ENCODE results near the gene RASL10A. TPM values are rescaled to one million over a fixed set of nuclear protein-coding genes. Genes with fewer than 3 reads are reported as not detected.

RASL10A gene
- total RNA-seq, 1 experiment from 2014 or later, result 1.1 TPM

GRCh38 chr22:29313126-29313575 is 2.3 kb downstream of the RASL10A start:
- BruUV-seq (replicated peaks), result no TSS peak
- ChIA-PET POLR2A (no interaction called here), CTCF (no interaction called here)
- Histone ChIP-seq H3K9me3 (no peaks in the 10 kb centered on the region), H3K4me1 (peaks cover 36% of the 10 kb centered on the region), H3K27me3 (replicated peaks; ENCODE audit: control insufficient read depth, insufficient read depth, low read length) (no peaks in the 10 kb centered on the region; the same call in none of the 2 replicates), H3K36me3 (ENCODE audit: control insufficient read depth, insufficient read depth, low read length) (0 out of 2 replicates have a peak, but pooled peaks cover 1% of the 10 kb centered on the region), H3K4me3 (ENCODE audit: low read depth, low read length) (no peak overlapping the region)
- H3K4me3 Mint-ChIP-seq (ENCODE audit: unreplicated experiment), result no peak overlapping the region
- H3K4me1 Mint-ChIP-seq (ENCODE audit: low read depth, unreplicated experiment), result peaks cover 12% of the 10 kb centered on the region
- intact Hi-C loops (cut with micrococcal nuclease; ENCODE audit: unreplicated experiment), result no loop called here
- no peak overlapping the region for H3K27ac Mint-ChIP-seq (ENCODE audit: unreplicated experiment)
- H3K27me3 Mint-ChIP-seq (ENCODE audit: insufficient read depth, unreplicated experiment), result peaks cover 12% of the 10 kb centered on the region
- peaks cover 14% of the 10 kb centered on the region for H3K36me3 Mint-ChIP-seq (ENCODE audit: insufficient read depth, unreplicated experiment)
- no peak for DNase-seq
- H3K9me3 Mint-ChIP-seq (ENCODE audit: unreplicated experiment), result no peaks in the 10 kb centered on the region
- TF ChIP-seq CTCF (IDR thresholded peaks at IDR 0.05; ENCODE audit: insufficient read depth in 1 of 2, low read depth in 1 of 2, low read length in 1 of 2, severe bottlenecking in 1 of 2, unreplicated experiment in 1 of 2), result peak in 1 of 2 experiments; percentile 43

- H3K9me3 Mint-ChIP-seq (ENCODE audit: unreplicated experiment), result no peaks in the 10 kb centered on the region
- H3K9me3 ChIP-seq, result no peaks in the 10 kb centered on the region
- H3K27me3 Mint-ChIP-seq (ENCODE audit: insufficient read depth, unreplicated experiment), result peaks cover 12% of the 10 kb centered on the region
- no peak overlapping the region for H3K4me3 Mint-ChIP-seq (ENCODE audit: unreplicated experiment)
- ChIA-PET POLR2A (no interaction called here), CTCF (no interaction called here)
- 0 out of 2 replicates have a peak, but pooled peaks cover 1% of the 10 kb centered on the region for H3K36me3 ChIP-seq (ENCODE audit: control insufficient read depth, insufficient read depth, low read length)
- H3K4me3 ChIP-seq (ENCODE audit: low read depth, low read length), result no peak overlapping the region
- TF ChIP-seq CTCF (IDR thresholded peaks at IDR 0.05; ENCODE audit: insufficient read depth in 1 of 2, low read depth in 1 of 2, low read length in 1 of 2, severe bottlenecking in 1 of 2, unreplicated experiment in 1 of 2), result no peak
- H3K36me3 Mint-ChIP-seq (ENCODE audit: insufficient read depth, unreplicated experiment), result peaks cover 14% of the 10 kb centered on the region
- peak in 1 of 2 experiments; percentile 23 for DNase-seq
- no TSS peak for BruUV-seq (replicated peaks)
- H3K27me3 ChIP-seq (replicated peaks; ENCODE audit: control insufficient read depth, insufficient read depth, low read length), result no peaks in the 10 kb centered on the region; the same call in none of the 2 replicates
- H3K27ac Mint-ChIP-seq (ENCODE audit: unreplicated experiment), result no peak overlapping the region
- intact Hi-C loops (cut with micrococcal nuclease; ENCODE audit: unreplicated experiment), result no loop called here
- peaks cover 36% of the 10 kb centered on the region for H3K4me1 ChIP-seq
- H3K4me1 Mint-ChIP-seq (ENCODE audit: low read depth, unreplicated experiment), result peaks cover 12% of the 10 kb centered on the region
Measured at GRCh38 chr22:29312218-29313125, 3.0 kb downstream of the RASL10A start.

GRCh38 chr22:29311464-29312217 is 3.9 kb downstream of the RASL10A start:
- intact Hi-C loops (cut with micrococcal nuclease; ENCODE audit: unreplicated experiment), result no loop called here
- Mint-ChIP-seq H3K27ac (ENCODE audit: unreplicated experiment) (no peak overlapping the region), H3K27me3 (ENCODE audit: insufficient read depth, unreplicated experiment) (peaks cover 12% of the 10 kb centered on the region)

More at GRCh38 chr22:29311464-29312217, 3.9 kb downstream of the RASL10A start:
- no peak overlapping the region for H3K4me3 ChIP-seq (ENCODE audit: low read depth, low read length)
- H3K36me3 ChIP-seq (ENCODE audit: control insufficient read depth, insufficient read depth, low read length), result 0 out of 2 replicates have a peak, but pooled peaks cover 1% of the 10 kb centered on the region
- POLR2A ChIA-PET, result no interaction called here
- peaks cover 12% of the 10 kb centered on the region for H3K4me1 Mint-ChIP-seq (ENCODE audit: low read depth, unreplicated experiment)
- H3K4me3 Mint-ChIP-seq (ENCODE audit: unreplicated experiment), result no peak overlapping the region
- peaks cover 36% of the 10 kb centered on the region for H3K4me1 ChIP-seq
- peak in 1 of 2 experiments; percentile 34 for DNase-seq
- H3K9me3 ChIP-seq, result no peaks in the 10 kb centered on the region
- no peak for TF ChIP-seq CTCF (IDR thresholded peaks at IDR 0.05; ENCODE audit: insufficient read depth in 1 of 2, low read depth in 1 of 2, low read length in 1 of 2, severe bottlenecking in 1 of 2, unreplicated experiment in 1 of 2)
- BruUV-seq (replicated peaks), result no TSS peak
- H3K36me3 Mint-ChIP-seq (ENCODE audit: insufficient read depth, unreplicated experiment), result peaks cover 14% of the 10 kb centered on the region
- H3K9me3 Mint-ChIP-seq (ENCODE audit: unreplicated experiment), result no peaks in the 10 kb centered on the region
- no peaks in the 10 kb centered on the region; the same call in none of the 2 replicates for H3K27me3 ChIP-seq (replicated peaks; ENCODE audit: control insufficient read depth, insufficient read depth, low read length)
- CTCF ChIA-PET, result no interaction called here

Data from Caco-2 (cell line).